Measurements from ENCODE around the gene DAZL. TPM values are rescaled to one million over a fixed set of nuclear protein-coding genes. Genes with fewer than 3 reads are reported as not detected.
"Not testable (repeated sequence)": the region's sequence is repeated elsewhere in the genome, so short reads cannot be mapped to it uniquely, and the experiment has no call there.

The DAZL gene, protein sequence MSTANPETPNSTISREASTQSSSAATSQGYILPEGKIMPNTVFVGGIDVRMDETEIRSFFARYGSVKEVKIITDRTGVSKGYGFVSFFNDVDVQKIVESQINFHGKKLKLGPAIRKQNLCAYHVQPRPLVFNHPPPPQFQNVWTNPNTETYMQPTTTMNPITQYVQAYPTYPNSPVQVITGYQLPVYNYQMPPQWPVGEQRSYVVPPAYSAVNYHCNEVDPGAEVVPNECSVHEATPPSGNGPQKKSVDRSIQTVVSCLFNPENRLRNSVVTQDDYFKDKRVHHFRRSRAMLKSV
- total RNA-seq (2014; rRNA removed; shearing (Covaris generic)), result not detected in 2 replicates

DNA sequence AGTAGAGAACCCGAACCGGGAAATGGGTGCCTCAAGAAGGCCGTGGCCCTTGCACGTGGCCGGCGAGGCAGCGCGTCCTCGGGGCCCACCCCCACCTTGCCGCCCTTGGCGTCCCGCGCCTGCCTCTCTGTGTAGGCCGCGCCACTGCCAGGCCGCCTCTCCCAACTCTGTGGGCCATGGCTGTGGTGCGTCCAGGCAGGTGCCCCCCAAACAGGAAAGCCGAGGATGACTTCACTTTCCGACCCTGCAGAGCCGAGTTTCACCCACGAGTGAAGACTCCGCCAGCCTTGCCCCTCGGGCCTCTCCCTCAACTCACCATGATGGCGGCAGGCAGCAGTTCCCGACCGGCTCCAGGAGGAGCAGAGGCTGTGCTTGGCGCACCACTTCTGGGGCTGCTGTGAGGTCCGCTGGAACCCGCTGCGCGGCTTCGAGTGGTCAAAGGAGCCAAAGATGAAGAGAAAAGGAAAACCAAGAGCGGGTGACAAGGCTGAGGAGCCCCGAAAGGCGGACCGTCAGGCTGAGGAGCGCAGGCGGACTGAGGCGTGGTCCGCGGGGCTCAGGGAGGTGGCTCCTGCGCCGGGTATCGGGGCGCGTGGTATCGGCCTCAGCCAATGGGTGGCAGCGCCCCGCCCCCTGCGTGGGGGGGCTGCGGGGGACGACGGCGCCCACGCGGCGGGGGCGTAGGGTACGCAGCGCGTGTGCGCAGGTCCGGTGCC, at the start of gene DAZL:
DAZL (minus strand) TSS at position 537 of the 716 bp plus-strand sequence; CDS start at position 319, 218 bp downstream.
- no peak within 1 kb of the TSS for H3K4me3 ChIP-seq
- no peaks in the 10 kb centered on the region for H3K36me3 ChIP-seq
- no peak for DNase-seq (ENCODE audit: low read depth in 1 of 2, low spot score in 2 of 2)
- H3K9me3 ChIP-seq (replicated peaks), result no peaks in the 10 kb centered on the region
- H3K27me3 ChIP-seq (replicated peaks), result no peaks in the 10 kb centered on the region
- no peak within 1 kb of the TSS for H3K27ac ChIP-seq
- H3K4me1 ChIP-seq (replicated peaks), result no peaks in the 10 kb centered on the region

- no peaks in the 10 kb centered on the region for H3K36me3 ChIP-seq
- H3K4me1 ChIP-seq (replicated peaks), result no peaks in the 10 kb centered on the region
- no peak for DNase-seq (ENCODE audit: low read depth in 1 of 2, low spot score in 2 of 2)
- no peaks in the 10 kb centered on the region for H3K27me3 ChIP-seq (replicated peaks)
- H3K4me3 ChIP-seq, result no peak overlapping the region
- no peaks in the 10 kb centered on the region for H3K9me3 ChIP-seq (replicated peaks)
- no peak overlapping the region for H3K27ac ChIP-seq
Measured at GRCh38 chr3:16654976-16655375, 49.8 kb upstream of the DAZL start.

DNA sequence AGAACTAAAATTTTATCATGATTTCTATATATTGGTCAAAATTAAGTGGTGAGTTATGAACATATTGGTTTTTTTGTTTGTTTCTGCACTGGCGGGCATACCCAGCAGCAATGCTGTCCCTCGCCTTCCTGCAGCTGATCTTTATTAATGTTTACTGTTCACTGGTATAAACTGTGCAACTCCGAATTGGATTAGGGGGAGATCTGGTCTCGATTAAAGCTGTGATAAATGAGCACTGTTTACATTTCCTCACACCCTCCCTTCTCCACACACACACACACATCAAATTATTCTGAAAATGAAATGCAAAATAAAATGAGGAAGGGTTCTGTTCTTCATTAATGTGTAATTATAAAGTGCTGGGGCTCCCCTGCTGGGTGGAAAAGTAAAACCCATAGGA, 48.5 kb upstream of the DAZL start:
- H3K4me1 ChIP-seq (replicated peaks), result no peaks in the 10 kb centered on the region
- DNase-seq (ENCODE audit: low read depth in 1 of 2, low spot score in 2 of 2), result no peak
- H3K36me3 ChIP-seq, result no peaks in the 10 kb centered on the region
- no peak overlapping the region for H3K4me3 ChIP-seq
- H3K9me3 ChIP-seq (replicated peaks), result no peaks in the 10 kb centered on the region
- no peak overlapping the region for H3K27ac ChIP-seq
- no peaks in the 10 kb centered on the region for H3K27me3 ChIP-seq (replicated peaks)

DNA sequence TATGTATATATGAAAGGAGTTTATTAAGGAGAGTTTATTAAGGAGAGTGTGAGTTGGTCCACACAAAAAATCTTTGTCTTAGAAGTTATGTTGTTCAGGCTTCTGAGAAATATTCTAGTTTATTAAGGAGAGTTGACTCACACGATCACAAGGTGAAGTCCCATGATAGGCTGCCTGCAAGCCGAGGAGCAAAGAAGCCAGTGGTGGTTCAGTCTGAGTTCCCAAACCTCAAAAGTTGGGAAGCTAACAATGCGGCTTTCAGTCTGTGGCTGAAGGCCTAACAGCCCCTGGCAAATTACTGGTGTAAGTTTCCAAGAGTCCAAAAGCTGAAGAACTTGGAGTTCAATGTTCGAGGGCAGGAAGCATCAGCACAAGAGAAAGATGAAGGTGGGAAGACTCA, 42.4 kb upstream of the DAZL start:
- Histone ChIP-seq H3K36me3 (no peaks in the 10 kb centered on the region), H3K4me1 (replicated peaks) (no peaks in the 10 kb centered on the region), H3K9me3 (replicated peaks) (no peaks in the 10 kb centered on the region), H3K27me3 (replicated peaks) (peaks cover 5% of the 10 kb centered on the region), H3K27ac (no peak overlapping the region), H3K4me3 (no peak overlapping the region)
- no peak for DNase-seq (ENCODE audit: low read depth in 1 of 2, low spot score in 2 of 2)

- Histone ChIP-seq H3K27me3 (replicated peaks) (peaks cover 5% of the 10 kb centered on the region; the same call in 1 of the 2 replicates), H3K9me3 (replicated peaks) (no peaks in the 10 kb centered on the region), H3K27ac (no peak overlapping the region), H3K4me1 (replicated peaks) (no peaks in the 10 kb centered on the region), H3K4me3 (no peak overlapping the region), H3K36me3 (no peaks in the 10 kb centered on the region)
- DNase-seq (ENCODE audit: low read depth in 1 of 2, low spot score in 2 of 2), result no peak
Measured at GRCh38 chr3:16639806-16640205, 34.6 kb upstream of the DAZL start.

GRCh38 chr3:16633948-16634347, 28.7 kb upstream of the DAZL start:
- Histone ChIP-seq H3K27me3 (replicated peaks) (no peaks in the 10 kb centered on the region), H3K4me3 (no peak overlapping the region), H3K27ac (no peak overlapping the region), H3K9me3 (replicated peaks) (no peaks in the 10 kb centered on the region), H3K4me1 (replicated peaks) (no peaks in the 10 kb centered on the region), H3K36me3 (no peaks in the 10 kb centered on the region)
- no peak for DNase-seq (ENCODE audit: low read depth in 1 of 2, low spot score in 2 of 2)

- no peaks in the 10 kb centered on the region for H3K27me3 ChIP-seq (replicated peaks)
Measured at GRCh38 chr3:16632395-16632794, 27.2 kb upstream of the DAZL start.

DNA sequence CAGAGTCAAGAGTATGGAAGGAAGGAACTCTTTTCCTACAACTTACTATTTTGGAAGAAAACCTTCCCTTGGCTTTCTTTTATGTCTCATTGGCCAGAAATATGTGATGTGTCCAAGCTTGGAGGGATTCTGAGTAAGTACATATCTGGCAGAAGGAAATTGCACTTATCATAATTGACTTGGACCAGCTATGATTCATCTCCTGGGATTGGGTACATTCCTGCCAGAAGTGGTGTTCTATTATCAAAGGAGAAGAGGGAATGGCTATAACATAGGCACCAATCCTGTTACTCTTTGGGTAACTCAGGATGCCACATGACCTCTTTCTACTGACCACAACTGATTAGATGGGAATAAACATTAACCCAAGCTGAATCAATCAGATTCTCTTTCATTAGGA, 13.5 kb upstream of the DAZL start:
- no peaks in the 10 kb centered on the region for H3K27me3 ChIP-seq (replicated peaks)
- no peak for DNase-seq (ENCODE audit: low read depth in 1 of 2, low spot score in 2 of 2)
- no peak overlapping the region for H3K27ac ChIP-seq
- H3K36me3 ChIP-seq, result no peaks in the 10 kb centered on the region
- H3K4me1 ChIP-seq (replicated peaks), result no peaks in the 10 kb centered on the region
- no peaks in the 10 kb centered on the region for H3K9me3 ChIP-seq (replicated peaks)
- no peak overlapping the region for H3K4me3 ChIP-seq

More at GRCh38 chr3:16632395-16632794, 27.2 kb upstream of the DAZL start:
- no peak overlapping the region for H3K4me3 ChIP-seq
- no peak for DNase-seq (ENCODE audit: low read depth in 1 of 2, low spot score in 2 of 2)
- no peaks in the 10 kb centered on the region for H3K4me1 ChIP-seq (replicated peaks)
- H3K9me3 ChIP-seq (replicated peaks), result no peaks in the 10 kb centered on the region
- H3K27ac ChIP-seq, result no peak overlapping the region
- H3K36me3 ChIP-seq, result no peaks in the 10 kb centered on the region

- DNase-seq (ENCODE audit: low read depth in 1 of 2, low spot score in 2 of 2); H3K9me3 ChIP-seq (replicated peaks); H3K27ac ChIP-seq; H3K36me3 ChIP-seq; H3K4me1 ChIP-seq (replicated peaks); H3K27me3 ChIP-seq (replicated peaks); H3K4me3 ChIP-seq: not testable (repeated sequence)
Measured at GRCh38 chr3:16617155-16617554, 11.9 kb upstream of the DAZL start.

GRCh38 chr3:16616083-16616482, 10.9 kb upstream of the DAZL start:
- Histone ChIP-seq H3K27ac (no peak overlapping the region), H3K36me3 (no peaks in the 10 kb centered on the region), H3K9me3 (replicated peaks) (no peaks in the 10 kb centered on the region), H3K27me3 (replicated peaks) (no peaks in the 10 kb centered on the region), H3K4me3 (no peak overlapping the region), H3K4me1 (replicated peaks) (no peaks in the 10 kb centered on the region)
- DNase-seq (ENCODE audit: low read depth in 1 of 2, low spot score in 2 of 2), result no peak

DNA sequence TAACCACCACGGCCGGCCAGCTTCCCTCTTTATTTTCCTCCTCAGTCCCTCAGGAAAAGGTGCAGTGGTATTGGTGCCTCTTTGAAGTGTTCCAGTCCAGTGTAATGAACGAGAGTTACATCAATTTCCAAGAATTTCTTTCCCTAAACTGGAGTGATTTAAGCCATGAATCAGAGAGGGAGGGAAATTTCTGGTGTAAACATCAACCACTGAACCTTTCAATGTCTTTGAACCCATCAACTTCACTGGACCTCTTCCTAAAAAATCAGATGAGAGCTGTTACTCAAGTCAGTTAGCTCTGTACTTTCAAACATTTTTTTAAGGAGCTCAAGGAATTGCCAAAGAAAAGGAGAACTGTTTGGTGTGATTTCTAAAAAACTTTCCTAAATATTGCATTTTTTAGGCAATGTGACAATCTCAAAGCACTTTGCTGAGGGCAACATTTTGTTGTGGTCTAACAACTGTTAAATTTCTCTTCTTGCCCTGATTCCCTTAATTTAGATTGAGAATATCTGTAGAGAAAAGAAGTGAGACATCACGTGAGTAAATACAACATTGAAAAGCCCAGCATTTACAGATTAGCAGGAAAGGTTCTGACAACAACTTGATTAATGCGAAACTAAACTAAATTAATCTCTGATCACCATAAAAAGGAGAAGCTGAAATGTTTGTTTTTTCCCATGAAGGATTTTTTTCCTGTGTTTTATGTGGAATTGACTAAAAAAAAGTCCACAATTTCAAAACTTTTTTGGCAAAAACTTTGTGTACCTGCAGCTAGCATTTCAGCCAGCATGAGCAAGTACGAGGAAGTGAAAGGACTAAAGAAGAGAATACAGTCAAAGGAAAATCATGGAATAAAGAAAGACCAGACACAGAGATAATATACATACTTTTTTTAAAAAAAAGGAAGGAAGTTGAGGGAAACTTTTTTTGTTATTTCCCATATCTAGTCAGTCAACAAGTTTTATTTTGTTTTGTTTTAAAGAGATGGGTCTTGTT, 9.1 kb upstream of the DAZL start:
- H3K9me3 ChIP-seq (replicated peaks), result no peaks in the 10 kb centered on the region

DNA sequence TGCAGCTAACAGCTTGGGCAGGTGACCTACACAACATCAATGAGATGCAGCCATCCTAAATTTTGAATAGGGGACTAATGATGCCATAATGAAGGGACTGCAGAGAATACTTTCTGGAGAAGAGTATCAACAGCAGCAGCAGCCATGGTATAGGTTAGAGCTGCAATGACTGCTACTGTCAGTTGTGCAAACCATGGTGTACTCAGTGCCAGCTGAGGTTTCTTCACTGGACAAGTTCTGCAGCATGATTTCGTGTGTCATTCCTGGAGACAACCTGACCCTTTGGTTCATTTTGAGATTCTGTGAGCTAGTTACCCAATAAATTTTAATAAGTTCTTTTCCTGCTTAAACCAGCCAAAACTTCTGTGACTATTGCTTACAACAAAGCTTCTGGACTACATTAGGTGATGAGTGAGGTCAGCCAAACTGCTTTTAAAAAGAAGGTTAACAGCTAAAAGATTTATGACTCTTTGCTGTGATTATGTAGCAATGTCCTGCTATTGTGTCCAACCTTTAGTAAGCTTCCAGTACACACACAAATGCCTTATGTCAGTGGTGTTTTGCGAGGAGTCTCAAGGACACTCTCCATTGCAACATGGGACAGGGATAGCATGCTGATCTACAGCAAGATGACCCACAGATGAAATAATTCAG, 4.8 kb upstream of the DAZL start:
- Histone ChIP-seq H3K36me3 (no peaks in the 10 kb centered on the region), H3K27ac (no peak overlapping the region), H3K27me3 (replicated peaks) (no peaks in the 10 kb centered on the region), H3K4me3 (no peak overlapping the region), H3K4me1 (replicated peaks) (no peaks in the 10 kb centered on the region), H3K9me3 (replicated peaks) (no peaks in the 10 kb centered on the region)
- DNase-seq (ENCODE audit: low read depth in 1 of 2, low spot score in 2 of 2), result no peak

More for the DNA sequence above, 9.1 kb upstream of the DAZL start:
- no peaks in the 10 kb centered on the region for H3K27me3 ChIP-seq (replicated peaks)
- no peak overlapping the region for H3K4me3 ChIP-seq
- H3K4me1 ChIP-seq (replicated peaks), result no peaks in the 10 kb centered on the region
- DNase-seq (ENCODE audit: low read depth in 1 of 2, low spot score in 2 of 2), result no peak
- no peaks in the 10 kb centered on the region for H3K36me3 ChIP-seq
- H3K27ac ChIP-seq, result no peak overlapping the region

DNA sequence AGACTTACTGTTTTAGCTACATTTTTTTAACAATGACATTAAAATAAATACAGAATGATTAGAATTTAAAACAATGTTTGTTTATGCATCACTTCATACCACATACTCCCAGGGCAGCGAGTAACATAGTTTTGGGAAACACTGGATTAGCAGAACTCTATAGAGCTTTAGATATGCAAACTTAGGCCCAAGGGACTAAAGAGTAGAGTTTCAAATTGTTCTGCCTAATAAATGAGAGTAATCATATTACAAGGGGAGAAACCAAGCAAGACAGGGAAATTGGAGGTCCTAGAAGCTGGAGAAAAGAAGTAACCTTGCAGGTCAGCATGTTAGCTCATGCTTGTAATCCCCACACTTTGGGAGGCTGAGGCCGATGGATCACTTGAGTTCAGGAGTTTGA, 3.6 kb upstream of the DAZL start:
- DNase-seq (ENCODE audit: low read depth in 1 of 2, low spot score in 2 of 2), result no peak
- Histone ChIP-seq H3K4me3 (no peak overlapping the region), H3K27me3 (replicated peaks) (no peaks in the 10 kb centered on the region), H3K4me1 (replicated peaks) (no peaks in the 10 kb centered on the region), H3K27ac (no peak overlapping the region), H3K36me3 (no peaks in the 10 kb centered on the region), H3K9me3 (replicated peaks) (no peaks in the 10 kb centered on the region)
